ENCODE measurements around the gene UBXN1. TPM values are rescaled to one million over a fixed set of nuclear protein-coding genes. Genes with fewer than 3 reads are reported as not detected.
"Not testable (repeated sequence)": the region's sequence is repeated elsewhere in the genome, so short reads cannot be mapped to it uniquely, and the experiment has no call there.

Gene UBXN1
- total RNA-seq, 1 donor from 2014 or later, result 113 TPM

DNA sequence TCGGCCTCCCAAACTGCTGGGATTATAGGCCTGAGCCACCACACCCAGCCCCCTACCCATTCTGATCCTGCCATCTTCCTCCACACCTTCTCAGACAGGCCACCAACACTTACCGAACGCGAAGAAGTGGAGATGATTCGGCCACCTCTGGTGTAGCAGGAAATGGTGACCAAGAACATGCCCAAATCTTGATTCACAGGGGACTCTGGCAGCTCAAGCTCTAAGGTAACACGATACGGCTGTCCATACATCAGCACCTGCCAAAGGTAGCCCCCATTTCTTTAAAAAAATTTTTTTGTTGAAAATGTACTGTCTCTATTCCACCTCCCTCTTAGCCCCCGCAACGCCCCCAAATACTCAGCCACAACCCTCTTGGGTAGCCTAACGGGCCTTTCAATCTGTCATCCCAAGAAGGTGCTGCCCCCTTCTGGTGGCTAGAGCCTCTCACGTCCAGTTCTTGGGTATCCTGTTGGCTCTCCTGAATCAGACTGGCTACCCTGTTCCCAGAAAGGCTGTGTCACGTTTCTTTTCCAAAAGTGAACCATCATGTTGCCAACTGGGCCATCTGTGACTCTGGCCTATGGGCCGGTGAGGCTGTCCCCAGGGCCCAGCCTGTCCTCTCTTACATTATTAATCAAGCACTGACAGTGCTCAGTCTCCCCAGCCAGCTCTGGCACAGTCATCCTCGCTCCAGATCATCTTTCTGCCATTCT is 15.7 kb upstream of the UBXN1 start:
- H3K4me1 Mint-ChIP-seq (ENCODE audit: unreplicated experiment), result peaks cover 9% of the 10 kb centered on the region
- TF ChIP-seq, protein P1, sequence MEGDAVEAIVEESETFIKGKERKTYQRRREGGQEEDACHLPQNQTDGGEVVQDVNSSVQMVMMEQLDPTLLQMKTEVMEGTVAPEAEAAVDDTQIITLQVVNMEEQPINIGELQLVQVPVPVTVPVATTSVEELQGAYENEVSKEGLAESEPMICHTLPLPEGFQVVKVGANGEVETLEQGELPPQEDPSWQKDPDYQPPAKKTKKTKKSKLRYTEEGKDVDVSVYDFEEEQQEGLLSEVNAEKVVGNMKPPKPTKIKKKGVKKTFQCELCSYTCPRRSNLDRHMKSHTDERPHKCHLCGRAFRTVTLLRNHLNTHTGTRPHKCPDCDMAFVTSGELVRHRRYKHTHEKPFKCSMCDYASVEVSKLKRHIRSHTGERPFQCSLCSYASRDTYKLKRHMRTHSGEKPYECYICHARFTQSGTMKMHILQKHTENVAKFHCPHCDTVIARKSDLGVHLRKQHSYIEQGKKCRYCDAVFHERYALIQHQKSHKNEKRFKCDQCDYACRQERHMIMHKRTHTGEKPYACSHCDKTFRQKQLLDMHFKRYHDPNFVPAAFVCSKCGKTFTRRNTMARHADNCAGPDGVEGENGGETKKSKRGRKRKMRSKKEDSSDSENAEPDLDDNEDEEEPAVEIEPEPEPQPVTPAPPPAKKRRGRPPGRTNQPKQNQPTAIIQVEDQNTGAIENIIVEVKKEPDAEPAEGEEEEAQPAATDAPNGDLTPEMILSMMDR (conservative IDR thresholded peaks at IDR 0.05), result peak; percentile 88
- H3K4me3 Mint-ChIP-seq, result no peak overlapping the region
- DNase-seq (ENCODE audit: extremely low spot score, unreplicated experiment), result no peak
- no peaks in the 10 kb centered on the region for H3K27me3 Mint-ChIP-seq
- H3K36me3 Mint-ChIP-seq, result peaks cover 26% of the 10 kb centered on the region
- no peak overlapping the region for H3K27ac Mint-ChIP-seq
- H3K9me3 Mint-ChIP-seq, result no peaks in the 10 kb centered on the region

DNA sequence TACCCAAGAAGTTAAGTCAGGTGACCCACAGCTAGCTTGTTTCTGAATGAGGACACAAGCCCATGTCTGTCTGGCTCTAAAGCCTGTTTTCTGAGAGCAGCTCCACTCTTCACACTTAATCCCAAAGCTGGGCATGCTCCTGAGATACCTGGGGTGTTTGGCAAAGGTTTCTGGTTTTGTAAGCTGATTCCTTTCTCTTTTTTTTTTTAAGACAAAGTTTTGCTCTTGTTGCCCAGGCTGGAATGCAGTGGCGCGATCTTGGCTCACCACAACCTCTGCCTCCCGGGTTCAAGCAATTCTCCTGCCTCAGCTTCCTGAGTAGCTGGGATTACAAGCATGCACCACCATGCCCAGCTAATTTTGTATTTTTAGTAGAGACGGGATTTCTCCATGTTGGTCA is 14.8 kb upstream of the UBXN1 start:
- not testable (repeated sequence) for H3K27ac Mint-ChIP-seq; H3K27me3 Mint-ChIP-seq; H3K4me3 Mint-ChIP-seq; DNase-seq (ENCODE audit: extremely low spot score, unreplicated experiment); H3K9me3 Mint-ChIP-seq
- H3K4me1 Mint-ChIP-seq (ENCODE audit: unreplicated experiment), result peaks cover 11% of the 10 kb centered on the region
- peaks cover 24% of the 10 kb centered on the region for H3K36me3 Mint-ChIP-seq

DNA sequence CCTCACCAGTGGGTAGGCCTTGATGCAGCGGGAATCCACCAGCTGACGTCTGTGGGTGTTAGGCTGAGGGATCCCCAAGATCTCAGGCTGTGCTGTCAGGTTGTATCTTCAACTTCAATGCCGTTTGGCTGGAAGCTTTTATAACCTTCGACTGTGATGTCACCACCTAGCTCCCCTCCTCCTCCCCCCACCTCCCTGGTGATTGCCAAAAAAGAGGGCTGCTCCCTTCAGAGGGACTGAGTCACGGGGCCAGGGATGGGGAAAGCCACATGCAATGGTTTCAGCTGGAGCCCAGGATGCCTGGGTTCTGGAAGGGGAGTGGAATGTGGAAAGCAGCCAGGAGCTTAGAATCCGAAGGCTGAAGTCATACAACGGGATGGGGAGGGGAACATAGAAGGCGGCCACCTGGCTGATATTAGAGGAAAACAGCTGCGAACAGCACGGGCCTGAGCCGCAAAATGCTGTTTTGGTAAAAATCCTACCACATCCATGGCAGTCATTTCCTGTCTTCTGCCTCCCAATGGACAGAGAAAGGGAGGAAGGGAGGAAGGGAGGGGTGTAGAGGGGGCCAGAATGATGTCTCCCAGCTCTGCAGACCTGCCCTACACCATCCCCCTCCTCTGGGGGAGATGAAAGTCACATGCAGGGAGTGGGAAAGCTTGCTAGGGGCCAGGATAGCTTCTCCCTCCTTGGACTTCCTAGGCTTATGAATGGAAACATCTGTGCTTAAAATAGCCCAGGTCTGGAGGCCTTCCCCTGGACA is 10.7 kb upstream of the UBXN1 start, which contains the start of gene LRRN4CL:
TSS of gene LRRN4CL (minus strand) at position 110 of the 763 bp plus-strand sequence. CDS start 1,022 bp downstream, outside the sequence.
- TF ChIP-seq, protein P1 (conservative IDR thresholded peaks at IDR 0.05), result no peak
- Mint-ChIP-seq H3K9me3 (no peaks in the 10 kb centered on the region), H3K4me3 (peak within 1 kb of the TSS; percentile 58), H3K36me3 (peaks cover 15% of the 10 kb centered on the region), H3K4me1 (ENCODE audit: unreplicated experiment) (peaks cover 10% of the 10 kb centered on the region), H3K27ac (peak within 1 kb of the TSS; percentile 29), H3K27me3 (no peaks in the 10 kb centered on the region)
- DNase-seq (ENCODE audit: extremely low spot score, unreplicated experiment), result no peak

DNA sequence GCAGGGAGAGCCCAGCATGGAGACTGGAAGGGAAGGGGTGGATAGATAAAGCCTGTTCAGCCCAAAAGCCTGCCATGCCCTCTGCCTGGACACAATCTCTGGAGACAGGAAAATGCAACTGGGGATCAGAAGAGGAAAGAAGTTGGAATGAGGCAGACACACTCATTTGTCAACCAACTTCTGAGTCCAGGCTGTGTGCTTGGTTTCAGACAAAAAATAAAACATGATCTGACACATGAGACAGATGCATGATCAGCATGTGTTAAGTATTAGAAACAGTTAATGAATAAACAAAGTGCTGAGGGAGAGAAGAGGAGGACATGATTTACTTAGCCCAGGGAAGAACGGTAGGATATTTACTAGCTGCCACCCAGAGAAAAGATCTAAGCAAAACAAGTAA is 9.6 kb upstream of the UBXN1 start:
- Mint-ChIP-seq H3K27ac (no peak overlapping the region), H3K27me3 (no peaks in the 10 kb centered on the region), H3K4me3 (no peak overlapping the region), H3K4me1 (ENCODE audit: unreplicated experiment) (peaks cover 9% of the 10 kb centered on the region), H3K36me3 (peaks cover 13% of the 10 kb centered on the region), H3K9me3 (no peaks in the 10 kb centered on the region)
- DNase-seq (ENCODE audit: extremely low spot score, unreplicated experiment), result no peak
- TF ChIP-seq, protein P1 (conservative IDR thresholded peaks at IDR 0.05), result no peak

DNA sequence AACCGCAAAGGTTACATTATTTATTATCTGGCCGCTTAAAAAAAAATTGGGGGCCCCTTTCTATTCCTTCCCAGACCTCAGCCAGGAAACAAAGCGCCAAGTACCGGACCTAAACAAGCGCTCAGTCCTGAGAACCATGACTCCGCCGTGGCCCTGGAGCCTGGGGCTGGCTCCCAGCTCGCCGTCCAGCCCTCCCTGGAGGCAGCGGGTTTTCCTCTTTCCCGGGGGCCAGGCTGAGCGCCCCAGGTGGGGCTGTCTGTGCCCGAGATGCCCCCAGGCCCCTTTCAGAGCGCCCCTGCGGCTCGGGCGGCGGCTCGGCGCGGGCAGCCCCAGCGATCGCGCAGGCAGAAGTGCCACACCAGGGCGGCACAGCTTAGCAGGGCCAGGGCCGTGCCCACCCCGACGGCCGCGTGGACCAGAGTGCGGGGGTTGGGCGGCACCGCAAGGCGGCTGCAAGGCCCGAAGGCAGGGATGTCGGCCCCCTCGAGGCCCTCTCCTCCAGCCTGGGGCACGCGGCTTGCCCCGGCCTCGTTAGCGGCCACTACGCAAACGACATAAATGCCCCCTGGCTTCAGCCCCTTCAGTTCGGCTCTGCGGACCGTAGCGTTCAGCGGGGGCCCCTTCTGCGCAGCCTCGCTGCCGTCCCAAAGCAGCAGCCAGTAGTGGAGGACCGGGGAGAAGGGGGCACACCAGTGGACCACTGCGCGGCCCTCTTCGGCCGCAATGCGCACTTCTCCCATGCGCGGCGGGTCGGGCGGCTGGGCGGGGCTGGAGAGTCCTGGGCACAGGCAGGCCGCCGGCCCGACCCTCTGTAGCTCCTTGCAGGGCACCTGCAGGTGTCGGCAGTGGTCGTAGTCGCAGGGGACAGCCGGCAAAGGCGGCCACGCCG is 8.9 kb upstream of the UBXN1 start:
- H3K9me3 Mint-ChIP-seq, result no peaks in the 10 kb centered on the region
- H3K27me3 Mint-ChIP-seq, result no peaks in the 10 kb centered on the region
- no peak for DNase-seq (ENCODE audit: extremely low spot score, unreplicated experiment)
- TF ChIP-seq, protein P1 (conservative IDR thresholded peaks at IDR 0.05), result no peak
- H3K27ac Mint-ChIP-seq, result no peak overlapping the region
- peaks cover 9% of the 10 kb centered on the region for H3K4me1 Mint-ChIP-seq (ENCODE audit: unreplicated experiment)
- H3K4me3 Mint-ChIP-seq, result no peak overlapping the region
- H3K36me3 Mint-ChIP-seq, result peaks cover 10% of the 10 kb centered on the region

All from type B pancreatic cell (in vitro differentiated cells).